ENCODE results near the gene HRG. TPM values are rescaled to one million over a fixed set of nuclear protein-coding genes. Genes with fewer than 3 reads are reported as not detected.

The HRG gene
- polyA plus RNA-seq, 1 donor from 2014 or later: not detected

- H3K9ac ChIP-seq (ENCODE audit: low read length): no peak overlapping the region
- TF ChIP-seq EP300 (conservative IDR thresholded peaks at IDR 0.05; ENCODE audit: poor library complexity, severe bottlenecking): no peak
- no peak for TF ChIP-seq EZH2 (IDR thresholded peaks at IDR 0.05; ENCODE audit: borderline replicate concordance, insufficient read depth, low read length, poor library complexity, severe bottlenecking)
- no peak for TF ChIP-seq SMC3 (conservative IDR thresholded peaks at IDR 0.05; ENCODE audit: poor library complexity)
- TF ChIP-seq TAF1 (IDR thresholded peaks at IDR 0.05; ENCODE audit: low read depth): no peak
- TF ChIP-seq RAD21 (conservative IDR thresholded peaks at IDR 0.05): no peak
- no peak for TF ChIP-seq MXI1 (conservative IDR thresholded peaks at IDR 0.05; ENCODE audit: poor library complexity, severe bottlenecking)
- no peak for TF ChIP-seq POLR2AphosphoS5 (IDR thresholded peaks at IDR 0.05)
- TF ChIP-seq, protein P1, sequence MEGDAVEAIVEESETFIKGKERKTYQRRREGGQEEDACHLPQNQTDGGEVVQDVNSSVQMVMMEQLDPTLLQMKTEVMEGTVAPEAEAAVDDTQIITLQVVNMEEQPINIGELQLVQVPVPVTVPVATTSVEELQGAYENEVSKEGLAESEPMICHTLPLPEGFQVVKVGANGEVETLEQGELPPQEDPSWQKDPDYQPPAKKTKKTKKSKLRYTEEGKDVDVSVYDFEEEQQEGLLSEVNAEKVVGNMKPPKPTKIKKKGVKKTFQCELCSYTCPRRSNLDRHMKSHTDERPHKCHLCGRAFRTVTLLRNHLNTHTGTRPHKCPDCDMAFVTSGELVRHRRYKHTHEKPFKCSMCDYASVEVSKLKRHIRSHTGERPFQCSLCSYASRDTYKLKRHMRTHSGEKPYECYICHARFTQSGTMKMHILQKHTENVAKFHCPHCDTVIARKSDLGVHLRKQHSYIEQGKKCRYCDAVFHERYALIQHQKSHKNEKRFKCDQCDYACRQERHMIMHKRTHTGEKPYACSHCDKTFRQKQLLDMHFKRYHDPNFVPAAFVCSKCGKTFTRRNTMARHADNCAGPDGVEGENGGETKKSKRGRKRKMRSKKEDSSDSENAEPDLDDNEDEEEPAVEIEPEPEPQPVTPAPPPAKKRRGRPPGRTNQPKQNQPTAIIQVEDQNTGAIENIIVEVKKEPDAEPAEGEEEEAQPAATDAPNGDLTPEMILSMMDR (IDR thresholded peaks at IDR 0.05; ENCODE audit: poor library complexity, severe bottlenecking): no peak
- no peak for TF ChIP-seq REST (IDR thresholded peaks at IDR 0.05; ENCODE audit: borderline replicate concordance)
- H3K4me2 ChIP-seq (ENCODE audit: low read length): no peak overlapping the region
Observed at GRCh38 chr3:186724911-186725310, 59.1 kb downstream of the HRG start.

More at GRCh38 chr3:186724911-186725310, 59.1 kb downstream of the HRG start:
- Histone ChIP-seq H3K4me3 (ENCODE audit: low read length) (no peak overlapping the region), H3K79me2 (replicated peaks; ENCODE audit: insufficient read depth, low read length) (no peaks in the 10 kb centered on the region), H3K27me3 (ENCODE audit: insufficient read depth, low read depth, low read length) (no peaks in the 10 kb centered on the region), H3K9me2 (ENCODE audit: insufficient read depth, low read length) (no peaks in the 10 kb centered on the region), H2AFZ (ENCODE audit: low read depth, low read length) (no peak overlapping the region), H3K36me3 (ENCODE audit: insufficient read depth, low read length) (no peaks in the 10 kb centered on the region), H4K20me1 (ENCODE audit: insufficient read depth) (no peaks in the 10 kb centered on the region), H3K9me3 (ENCODE audit: low read length) (no peaks in the 10 kb centered on the region), H3F3A (ENCODE audit: insufficient read depth, low read length, poor library complexity, severe bottlenecking) (no peaks in the 10 kb centered on the region), H3K27ac (ENCODE audit: low read length) (no peak overlapping the region)

Small RNA genes lying within 50 kb of the gene (small RNA-seq; reads per million reads assigned to genes)
- 0 reads per million in 3 experiments for gene RF00017

Other genes with a start within 250 kb of the HRG start
- 6.7 and 7.7 TPM in 2 replicates for gene CRYGS, start 121.6 kb upstream of the HRG start, polyA plus RNA-seq
- 11.6 and 13.4 TPM in 2 replicates for gene TBCCD1, start 98.7 kb upstream of the HRG start, polyA plus RNA-seq
- gene DNAJB11, start 95.3 kb upstream of the HRG start, polyA plus RNA-seq: 100.0 and 108 TPM in 2 replicates
- gene AHSG, start 53.0 kb upstream of the HRG start, polyA plus RNA-seq: 0.40 and 1.1 TPM in 2 replicates
- gene FETUB, start 25.6 kb upstream of the HRG start, polyA plus RNA-seq: not detected in 2 replicates
- gene KNG1, start 51.3 kb downstream of the HRG start, polyA plus RNA-seq: not detected in 2 replicates
- 2,975 and 3,298 TPM in 2 replicates for gene EIF4A2, start 117.6 kb downstream of the HRG start, polyA plus RNA-seq
- 85.2 and 91.1 TPM in 2 replicates for gene RFC4, start 140.5 kb downstream of the HRG start, polyA plus RNA-seq
- gene ADIPOQ, start 176.7 kb downstream of the HRG start, polyA plus RNA-seq: not detected in 2 replicates